ENCODE measurements around the gene SLC13A4.
"Not testable (repeated sequence)": the region's sequence is repeated elsewhere in the genome, so short reads cannot be mapped to it uniquely, and the experiment has no call there.

Gene SLC13A4

DNA sequence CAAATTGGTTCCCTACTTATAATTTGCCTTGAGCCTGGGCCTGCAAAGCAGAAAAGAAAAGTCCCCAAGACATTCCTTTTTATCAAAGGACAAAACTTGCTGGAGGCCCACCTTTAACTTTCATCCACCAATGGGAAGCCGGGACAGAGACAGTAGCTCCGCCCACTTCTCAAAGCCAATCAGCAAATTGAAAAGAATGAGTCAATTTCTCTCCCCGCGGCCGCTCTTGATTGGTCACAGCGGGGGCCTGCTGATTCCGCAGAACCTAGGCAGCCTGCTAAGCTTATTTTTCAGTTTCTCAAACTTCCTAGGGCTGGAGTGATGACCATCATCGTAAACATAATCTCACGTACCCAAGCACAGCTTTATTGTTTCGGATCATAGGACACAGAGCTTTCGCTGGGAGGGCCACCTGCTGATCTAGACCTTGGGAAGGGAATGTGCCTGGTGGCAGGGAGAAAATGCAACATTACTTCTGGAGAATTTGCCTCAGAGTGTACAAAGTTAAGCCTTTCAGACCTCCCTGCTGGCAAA is at the start of gene SLC13A4:
TSS of gene SLC13A4 (minus strand) at position 51 of the 534 bp plus-strand sequence. CDS start 690 bp downstream, outside the sequence.
- DNase-seq = no peak

GRCh38 chr7:135775915-135776314 is 47.9 kb upstream of the SLC13A4 start:
- DNase-seq = not testable (repeated sequence)

DNA sequence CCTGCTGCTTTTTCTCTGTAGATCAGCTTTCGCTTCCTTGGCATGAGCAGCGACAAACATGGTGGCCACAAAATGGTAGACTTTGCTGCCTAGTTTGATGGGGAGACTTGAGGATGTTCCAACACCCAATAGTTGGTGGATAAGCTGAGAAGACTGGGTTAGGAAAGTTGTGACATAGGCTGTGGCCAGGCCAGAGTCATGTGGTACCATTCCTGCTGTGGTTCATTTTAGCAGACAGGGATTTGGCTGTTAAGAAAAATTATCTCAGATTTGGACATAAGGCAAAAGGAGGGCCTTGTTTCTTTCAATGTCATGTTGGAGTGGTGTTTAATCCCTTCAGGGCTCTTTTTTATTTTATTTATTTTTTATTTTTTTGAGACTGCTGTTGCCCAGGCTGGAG is 47.2 kb upstream of the SLC13A4 start:
- DNase-seq = no peak

DNA sequence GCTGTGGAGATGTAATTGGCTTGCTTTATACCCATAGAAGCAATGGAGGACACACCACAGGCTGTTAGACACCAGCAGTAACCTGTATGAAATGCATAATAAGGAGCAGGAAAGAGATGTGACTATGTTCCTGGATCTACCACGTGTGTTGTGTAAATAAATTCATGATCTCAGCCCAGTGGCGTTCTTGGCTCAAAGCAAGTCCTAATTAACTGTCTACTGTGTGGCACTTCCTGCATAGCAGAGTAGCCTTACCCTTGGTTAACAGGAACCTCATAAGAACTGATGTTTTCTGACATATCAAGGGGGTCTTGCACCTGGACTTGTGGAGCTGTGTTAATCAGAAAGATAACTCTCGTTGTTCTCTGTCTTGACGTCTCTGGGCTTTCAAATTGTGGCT is 46.3 kb upstream of the SLC13A4 start:
- no peak for DNase-seq

GRCh38 chr7:135773464-135773863 is 45.5 kb upstream of the SLC13A4 start:
- no peak for DNase-seq

DNA sequence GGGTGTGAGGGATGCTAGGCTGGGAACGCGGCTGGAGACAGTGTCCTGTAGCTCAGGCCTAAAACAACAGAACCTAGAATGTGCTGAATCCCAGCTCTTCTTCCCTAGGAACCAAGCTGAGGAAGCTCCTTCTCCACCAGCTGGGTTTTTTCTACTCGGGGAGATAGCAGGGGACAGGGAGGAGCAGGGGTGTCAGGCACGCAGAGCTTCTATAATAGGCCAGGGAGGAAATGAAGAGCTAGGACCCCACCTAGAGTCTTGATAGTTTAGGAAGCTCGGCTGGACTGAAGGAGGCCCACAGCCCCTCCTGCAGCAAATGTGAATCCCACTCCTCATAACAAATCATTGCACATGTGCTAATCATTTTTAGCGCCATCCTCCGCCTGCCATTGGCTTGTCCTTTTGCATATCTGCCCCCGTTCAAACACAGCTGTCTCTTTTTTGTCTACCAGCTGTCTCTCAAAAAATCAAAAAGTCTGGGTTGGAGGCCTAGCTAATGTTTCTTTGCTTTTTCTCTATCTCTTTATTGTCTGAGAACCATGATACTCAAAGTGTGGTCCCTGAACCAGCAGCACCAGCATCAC is 44.7 kb upstream of the SLC13A4 start:
- no peak for DNase-seq

- no peak for DNase-seq
Observed at GRCh38 chr7:135771961-135772638, 44.1 kb upstream of the SLC13A4 start.

DNA sequence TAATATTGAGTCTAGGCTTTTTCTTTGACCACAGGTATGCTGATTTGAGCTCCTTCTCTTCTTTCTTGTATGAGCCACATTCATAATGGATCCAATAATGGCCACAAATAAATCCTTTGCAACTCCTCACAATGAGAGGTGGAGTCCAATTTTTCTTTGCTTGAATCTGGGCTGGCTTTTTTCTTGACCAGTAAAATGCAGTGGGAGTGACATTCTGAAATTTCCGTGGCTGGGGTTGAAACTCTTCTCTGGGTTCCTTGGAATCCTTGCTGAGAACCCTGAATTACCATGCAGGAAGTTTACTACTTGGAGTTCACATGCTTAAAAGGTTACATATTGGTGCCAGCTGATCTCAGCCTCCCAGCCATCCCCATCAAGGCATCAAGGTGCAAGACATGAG is 43.1 kb upstream of the SLC13A4 start:
- no peak for DNase-seq

GRCh38 chr7:135770139-135770710 is 42.2 kb upstream of the SLC13A4 start:
- no peak for DNase-seq

DNA sequence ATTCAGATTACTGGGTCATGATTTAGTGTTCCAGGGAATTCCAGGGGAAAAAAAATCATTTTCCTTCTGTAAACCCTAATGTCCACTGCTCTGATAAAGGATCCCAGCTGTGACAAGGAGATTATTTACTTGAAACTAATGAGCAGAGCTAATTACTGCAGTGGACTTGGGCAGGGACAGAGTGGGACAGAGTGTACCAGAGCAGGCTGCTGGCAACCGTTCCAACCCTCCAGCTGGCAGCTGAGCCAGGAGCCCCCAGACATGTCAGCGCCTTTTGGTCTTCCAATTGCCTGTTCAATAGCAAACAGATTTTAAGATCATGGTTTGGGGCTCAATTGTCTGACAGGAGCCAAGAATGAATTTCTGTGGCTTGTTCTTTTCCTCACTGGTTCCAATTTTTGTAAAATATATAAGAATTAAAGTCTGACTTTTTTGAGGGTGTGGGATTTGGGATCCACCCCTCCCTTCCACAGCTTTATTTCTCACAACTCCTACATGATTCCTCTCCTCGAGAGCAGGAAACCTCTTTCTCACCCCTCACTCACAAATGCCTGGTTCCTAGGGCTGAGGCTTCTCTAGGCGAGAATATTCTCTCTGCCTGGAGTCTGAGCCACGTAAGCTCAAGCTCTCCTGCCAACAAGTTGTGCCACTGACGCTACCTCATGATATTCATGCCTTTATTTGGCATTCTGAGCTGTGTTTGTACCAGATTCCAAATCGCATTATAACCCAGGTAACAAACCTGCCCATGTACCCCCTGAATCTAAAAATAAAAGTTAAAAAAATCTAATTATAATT is 41.2 kb upstream of the SLC13A4 start:
- no peak for DNase-seq

GRCh38 chr7:135768467-135768866 is 40.5 kb upstream of the SLC13A4 start:
- DNase-seq = no peak

DNA sequence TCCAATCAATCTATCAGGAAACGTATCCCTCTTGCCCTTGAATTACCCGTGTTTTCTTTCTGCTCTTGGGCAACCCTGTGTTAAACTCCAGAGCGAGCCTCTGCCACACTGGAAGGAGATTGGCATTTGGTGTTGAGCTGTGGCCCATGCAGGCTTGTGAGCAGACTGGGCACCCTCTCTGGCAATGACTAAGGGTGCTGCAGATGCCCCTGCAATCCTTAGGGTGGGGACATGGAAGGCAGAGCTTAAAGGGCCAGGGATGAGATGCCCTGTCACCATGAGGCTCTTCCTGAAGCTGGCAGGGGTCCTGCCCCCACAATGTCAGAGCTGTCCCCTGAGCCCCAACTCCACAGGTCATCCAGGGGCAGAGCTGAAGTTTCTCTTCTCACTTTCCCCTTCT is 40.1 kb upstream of the SLC13A4 start:
- no peak for DNase-seq

DNA sequence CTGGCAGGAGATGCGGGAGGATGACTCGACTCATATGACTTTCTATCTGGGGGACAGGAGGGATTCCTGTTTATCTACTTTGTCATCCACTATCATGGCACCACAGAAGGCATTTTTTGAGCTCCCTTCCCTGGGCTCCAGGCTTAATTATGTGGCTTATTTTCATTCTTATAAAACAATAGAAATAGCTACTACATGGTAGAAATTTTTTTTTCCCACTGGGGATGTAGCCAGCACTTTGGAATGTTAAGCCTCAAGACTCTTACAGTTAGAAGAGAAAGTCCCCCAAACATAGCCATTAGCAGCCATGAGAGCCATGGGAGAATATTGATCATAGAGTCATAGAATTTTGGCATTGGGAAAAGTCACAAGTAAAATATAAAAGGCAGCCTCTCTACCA is 35.3 kb upstream of the SLC13A4 start:
- DNase-seq = no peak

- DNase-seq = no peak
Observed at GRCh38 chr7:135761751-135762488, 33.9 kb upstream of the SLC13A4 start.

- no peak for DNase-seq
Observed at GRCh38 chr7:135759532-135759931, 31.5 kb upstream of the SLC13A4 start.

DNA sequence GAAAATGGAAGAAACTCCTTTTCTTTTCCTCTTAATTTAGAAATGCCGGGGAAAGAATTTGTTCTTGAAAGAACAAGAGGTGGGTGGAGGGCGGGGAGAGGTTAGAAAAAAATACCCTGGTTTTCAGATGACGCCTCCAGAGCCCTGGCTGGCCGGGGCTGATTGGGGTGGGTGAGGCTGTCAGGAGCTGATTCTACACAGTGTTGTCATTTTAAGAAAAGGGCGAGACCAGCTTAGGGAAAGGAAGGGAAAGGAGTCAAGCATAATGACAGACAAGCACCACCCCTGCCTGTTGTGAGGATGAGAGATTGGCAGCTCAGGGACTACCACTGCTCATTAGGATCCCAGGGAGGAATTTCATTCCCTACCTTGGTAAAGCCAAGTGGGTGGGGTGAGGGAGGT is 30.5 kb upstream of the SLC13A4 start:
- DNase-seq = no peak

- DNase-seq = no peak
Observed at GRCh38 chr7:135757719-135758411, 29.9 kb upstream of the SLC13A4 start.

- no peak for DNase-seq
Observed at GRCh38 chr7:135756191-135756590, 28.2 kb upstream of the SLC13A4 start.

GRCh38 chr7:135755351-135755753 is 27.4 kb upstream of the SLC13A4 start:
- DNase-seq = no peak

DNA sequence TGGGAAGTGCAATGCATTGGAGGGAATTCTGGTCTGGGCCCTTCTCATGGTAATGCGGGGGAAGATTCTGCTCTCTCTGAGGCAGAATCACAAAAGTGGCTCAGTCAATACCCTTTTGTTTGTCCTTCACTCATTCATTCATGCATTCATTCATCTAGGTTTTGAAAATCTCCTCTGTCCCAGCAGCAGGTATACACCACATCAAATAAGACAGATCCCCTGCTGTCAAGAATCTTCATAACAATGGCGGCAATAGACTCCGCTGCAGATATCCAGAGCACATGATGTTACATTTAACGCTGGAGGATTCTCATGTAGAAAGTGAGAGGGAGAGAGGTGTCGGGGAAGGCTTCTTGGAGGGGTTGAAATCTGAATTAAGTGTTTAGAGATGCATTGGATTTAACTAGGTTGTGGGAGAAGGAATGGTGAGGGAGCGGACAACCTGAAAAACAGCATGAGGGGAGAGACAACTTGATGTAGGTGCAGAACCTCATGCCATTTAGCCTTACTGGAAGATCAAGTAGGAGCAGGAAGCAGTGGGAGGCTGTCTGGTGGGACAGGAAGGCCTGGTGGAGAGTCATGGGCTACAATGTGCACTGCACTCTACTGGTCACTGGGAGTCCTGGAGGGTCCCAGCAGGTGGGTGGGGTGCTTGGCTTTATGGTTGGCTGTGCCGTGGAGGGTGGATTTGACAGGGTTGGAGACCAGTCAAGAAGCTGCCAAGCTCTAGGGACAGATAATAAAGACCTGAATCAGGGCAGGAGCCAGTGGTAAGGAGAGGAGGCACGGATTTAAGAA is 25.8 kb upstream of the SLC13A4 start:
- DNase-seq = no peak

- DNase-seq = no peak
Observed at GRCh38 chr7:135748770-135749169, 20.8 kb upstream of the SLC13A4 start, which contains the start of gene FAM180A. TSS of gene FAM180A (minus strand) at chr7:135748813. CDS start at chr7:135748580, 233 bp downstream.
